Kidney (tissue), 14 donors: ENCODE results near the gene NEO1. TPM values are rescaled to one million over a fixed set of nuclear protein-coding genes. Genes with fewer than 3 reads are reported as not detected.

ENCODE experiments used
- DNase-seq, 5 donors: peaks; one replicate each; pipeline ENCODE4 v3.0.0-alpha.2; 2013 to 2020
- FAIRE-seq: peaks from 2 replicates; lab custom pipeline; 2012; peaks lifted over from hg19 to GRCh38; lab: Jason Lieb, UNC
- H3K27ac ChIP-seq, 2 donors: one replicate each; pipeline ENCODE4 v1.7.0; 2013; ENCODE audit warnings: low read depth in 2 of 2, low read length in 2 of 2, inconsistent platforms in 1 of 2
- H3K27me3 ChIP-seq: one replicate; pipeline ENCODE4 v1.7.1; 2013; ENCODE audit warnings: low read length, inconsistent platforms; ENCODE audit not compliant: control insufficient read depth, insufficient read depth
- H3K36me3 ChIP-seq, 3 donors: one replicate each; pipeline versions ENCODE4 v1.7.0 to v1.7.1; 2013; ENCODE audit warnings: low read length in 3 of 3, control low read depth in 1 of 3, inconsistent platforms in 1 of 3; ENCODE audit not compliant: insufficient read depth in 3 of 3, control insufficient read depth in 2 of 3
- H3K4me1 ChIP-seq, 3 donors: one replicate each; pipeline versions ENCODE4 v1.7.0 to v1.7.1; 2013; ENCODE audit warnings: low read length in 3 of 3, inconsistent platforms in 1 of 3, low read depth in 1 of 3; ENCODE audit not compliant: control insufficient read depth in 2 of 3, insufficient read depth in 2 of 3
- H3K4me3 ChIP-seq, 3 donors: one replicate each; pipeline versions ENCODE4 v1.7.0 to v1.8.1; 2013; ENCODE audit warnings: low read length in 3 of 3, control low read depth in 1 of 3, inconsistent platforms in 1 of 3
- H3K9ac ChIP-seq, 3 donors: one replicate each; pipeline versions ENCODE4 v1.7.0 to v1.7.1; 2013; ENCODE audit warnings: low read length in 3 of 3, control low read depth in 1 of 3, inconsistent platforms in 1 of 3
- H3K9me3 ChIP-seq, 3 donors: one replicate each; pipeline versions ENCODE4 v1.7.0 to v1.7.1; 2013; ENCODE audit warnings: low read length in 3 of 3, control low read depth in 1 of 3, inconsistent platforms in 1 of 3; ENCODE audit not compliant: control insufficient read depth in 2 of 3, insufficient read depth in 1 of 3
- CTCF ChIP-seq: IDR thresholded peaks from 3 replicates; pipeline ENCODE4 v1.5.1; 2012; ENCODE audit warnings: mild to moderate bottlenecking, moderate library complexity, borderline replicate concordance; ENCODE audit not compliant: insufficient read depth; ENCODE audit errors: extremely low read depth
- intact Hi-C: fragments of 100-400 bp; cut with DNase I; formaldehyde crosslinking; loops from one replicate; pipeline ENCODE4 v1.11.1; 2022
- polyA plus RNA-seq: library from polyadenylated mRNA; stranded (reverse); fragments of 350-450 nt; fragmentation: Illumina TruSeq; extraction: RNeasy Lipid Tissue Mini Kit (QIAGEN cat#74804); gene quantifications from one replicate; pipeline ENCODE4 v1.2.3, GENCODE V29; 2014; ENCODE audit warnings: low read depth, low replicate concordance; ENCODE audit not compliant: insufficient read depth
- total RNA-seq: library from RNA; stranded (reverse); fragmentation: NEBNext Ultra II Directional; extraction: Animal tissue kit (Norgen Biotek cat#: 25700); gene quantifications from one replicate; pipeline ENCODE4 v1.2.1, GENCODE V29; 2021
- donor health status: control.
- donor health status: control.
- donor health status: control.
- donor health status: control.
- donor health status: control.
- donor health status: DM: yes; HTN: yes; CAD: no.
- donor health status: Normal renal cell carcinoma (clear cell type).

NEO1 gene
- total and polyA plus RNA-seq, 2 donors from 2014 or later, result 12.4 to 43.3 TPM

DNA sequence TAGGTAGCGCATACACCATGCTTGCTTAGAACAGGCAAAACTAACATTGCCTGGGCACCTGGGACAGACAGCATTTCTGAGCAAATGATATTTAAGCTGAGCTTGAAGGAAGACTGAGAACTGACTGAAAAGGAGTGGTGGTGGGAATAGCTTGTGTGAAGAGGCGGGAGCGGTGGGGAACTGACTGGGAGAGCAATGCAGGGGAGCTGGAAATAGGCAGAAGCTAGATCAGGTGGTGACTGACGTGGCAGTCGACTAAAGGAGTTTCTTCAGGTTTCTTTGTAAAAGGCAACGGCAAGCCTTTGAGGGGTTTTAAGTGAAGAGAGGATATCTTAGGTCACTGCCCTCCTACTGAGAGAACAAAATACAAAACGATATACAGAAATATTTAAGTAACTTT, 61.8 kb downstream of the NEO1 start:
- intact Hi-C loops, result no loop called here
- Histone ChIP-seq H3K9me3 (no peaks in the 10 kb centered on the region), H3K27me3 (no peaks in the 10 kb centered on the region), H3K36me3 (no peaks in the 10 kb centered on the region), H3K9ac (no peak overlapping the region), H3K4me3 (no peak overlapping the region), H3K4me1 (no peaks in the 10 kb centered on the region), H3K27ac (no peak overlapping the region)
- TF ChIP-seq CTCF, result no peak
- DNase-seq (no peak), FAIRE-seq (no peak)

- intact Hi-C loops, result no loop called here
- Histone ChIP-seq H3K4me3 (no peak overlapping the region), H3K36me3 (no peaks in the 10 kb centered on the region), H3K4me1 (no peaks in the 10 kb centered on the region), H3K9ac (no peak overlapping the region), H3K27me3 (no peaks in the 10 kb centered on the region), H3K9me3 (no peaks in the 10 kb centered on the region), H3K27ac (no peak overlapping the region)
- no peak for DNase-seq
- FAIRE-seq, result no peak
- no peak for TF ChIP-seq CTCF
These were observed 63.9 kb downstream of the NEO1 start for GRCh38 chr15:73116164-73116563.

GRCh38 chr15:73118055-73118454, 65.8 kb downstream of the NEO1 start:
- DNase-seq (no peak), FAIRE-seq (no peak)
- H3K9me3 ChIP-seq, result no peaks in the 10 kb centered on the region
- no peak for TF ChIP-seq CTCF
- H3K27me3 ChIP-seq, result no peaks in the 10 kb centered on the region
- no peak overlapping the region for H3K9ac ChIP-seq
- no peaks in the 10 kb centered on the region for H3K4me1 ChIP-seq
- H3K27ac ChIP-seq, result no peak overlapping the region
- H3K4me3 ChIP-seq, result no peak overlapping the region
- H3K36me3 ChIP-seq, result peaks cover 0 to 3% (median 0%) of the 10 kb centered on the region in 3 donors
- intact Hi-C loops, result no loop called here

GRCh38 chr15:73119478-73119877, 67.2 kb downstream of the NEO1 start:
- intact Hi-C loops, result no loop called here
- no peaks in the 10 kb centered on the region for H3K9me3 ChIP-seq
- no peak overlapping the region for H3K4me3 ChIP-seq
- H3K9ac ChIP-seq, result no peak overlapping the region
- FAIRE-seq (no peak), DNase-seq (no peak)
- no peak for TF ChIP-seq CTCF
- H3K36me3 ChIP-seq, result peaks cover 0 to 4% (median 3%) of the 10 kb centered on the region in 3 donors
- no peak overlapping the region for H3K27ac ChIP-seq
- H3K27me3 ChIP-seq, result no peaks in the 10 kb centered on the region
- no peaks in the 10 kb centered on the region for H3K4me1 ChIP-seq
